Measurements from ENCODE around the gene ROCK2.

Gene ROCK2

GRCh38 chr2:11338580-11338979, 5.9 kb downstream of the ROCK2 start:
- ChIA-PET POLR2A (no interaction called here), CTCF (no interaction called here)
- no peak for DNase-seq (ENCODE audit: extremely low spot score)
- TF ChIP-seq FOXA1 (IDR thresholded peaks at IDR 0.05) (no peak), ZNF384 (IDR thresholded peaks at IDR 0.05) (no peak), NFRKB (IDR thresholded peaks at IDR 0.05) (no peak), PKNOX1 (IDR thresholded peaks at IDR 0.05) (no peak), TARDBP (IDR thresholded peaks at IDR 0.05) (no peak), ELF4 (IDR thresholded peaks at IDR 0.05) (no peak), SUZ12 (IDR thresholded peaks at IDR 0.05) (no peak), ARNT (IDR thresholded peaks at IDR 0.05) (no peak)

- TF ChIP-seq L3MBTL2 (conservative IDR thresholded peaks at IDR 0.05) (no peak), FOXK2 (IDR thresholded peaks at IDR 0.05) (no peak), ARNT (IDR thresholded peaks at IDR 0.05) (no peak), PKNOX1 (IDR thresholded peaks at IDR 0.05) (no peak), BHLHE40 (IDR thresholded peaks at IDR 0.05; ENCODE audit: borderline replicate concordance) (no peak), LEF1 (IDR thresholded peaks at IDR 0.05; ENCODE audit: borderline replicate concordance) (no peak), CTBP1 (IDR thresholded peaks at IDR 0.05; ENCODE audit: borderline replicate concordance) (no peak), SUZ12 (IDR thresholded peaks at IDR 0.05) (no peak), HDGF (IDR thresholded peaks at IDR 0.05; ENCODE audit: borderline replicate concordance) (no peak), NFRKB (IDR thresholded peaks at IDR 0.05) (no peak), FOXA1 (IDR thresholded peaks at IDR 0.05) (no peak), TARDBP (IDR thresholded peaks at IDR 0.05) (no peak), ZNF384 (IDR thresholded peaks at IDR 0.05) (no peak), FOXM1 (IDR thresholded peaks at IDR 0.05; ENCODE audit: borderline replicate concordance) (no peak), ELF4 (IDR thresholded peaks at IDR 0.05) (no peak), SP1 (IDR thresholded peaks at IDR 0.05) (no peak)
- ChIA-PET POLR2A (no interaction called here), CTCF (no interaction called here)
- DNase-seq (ENCODE audit: extremely low spot score), result no peak
Measured at GRCh38 chr2:11337909-11338308, 6.5 kb downstream of the ROCK2 start.

GRCh38 chr2:11336189-11336588, 8.2 kb downstream of the ROCK2 start:
- POLR2A ChIA-PET, result no interaction called here
- DNase-seq (ENCODE audit: extremely low spot score), result no peak
- TF ChIP-seq ELF4 (IDR thresholded peaks at IDR 0.05) (no peak), NFRKB (IDR thresholded peaks at IDR 0.05) (no peak), SUZ12 (IDR thresholded peaks at IDR 0.05) (no peak), ZNF384 (IDR thresholded peaks at IDR 0.05) (no peak), L3MBTL2 (conservative IDR thresholded peaks at IDR 0.05) (no peak), TARDBP (IDR thresholded peaks at IDR 0.05) (no peak), ARNT (IDR thresholded peaks at IDR 0.05) (no peak), LEF1 (IDR thresholded peaks at IDR 0.05; ENCODE audit: borderline replicate concordance) (no peak), FOXK2 (IDR thresholded peaks at IDR 0.05) (no peak), PKNOX1 (IDR thresholded peaks at IDR 0.05) (no peak), BHLHE40 (IDR thresholded peaks at IDR 0.05; ENCODE audit: borderline replicate concordance) (no peak), SP1 (IDR thresholded peaks at IDR 0.05) (no peak), CTBP1 (IDR thresholded peaks at IDR 0.05; ENCODE audit: borderline replicate concordance) (no peak), FOXA1 (IDR thresholded peaks at IDR 0.05) (no peak), HDGF (IDR thresholded peaks at IDR 0.05; ENCODE audit: borderline replicate concordance) (no peak)
- CTCF ChIA-PET, result no interaction called here

- TF ChIP-seq FOXK2 (IDR thresholded peaks at IDR 0.05), result no peak
- TF ChIP-seq SP1 (IDR thresholded peaks at IDR 0.05), result no peak
- TF ChIP-seq L3MBTL2 (conservative IDR thresholded peaks at IDR 0.05), result no peak
- TF ChIP-seq SUZ12 (IDR thresholded peaks at IDR 0.05), result no peak
- TF ChIP-seq NFRKB (IDR thresholded peaks at IDR 0.05), result no peak
- no peak for TF ChIP-seq CTBP1 (IDR thresholded peaks at IDR 0.05; ENCODE audit: borderline replicate concordance)
- no peak for TF ChIP-seq ZNF384 (IDR thresholded peaks at IDR 0.05)
- TF ChIP-seq ARNT (IDR thresholded peaks at IDR 0.05), result no peak
- ChIA-PET CTCF (no interaction called here), POLR2A (no interaction called here)
- no peak for DNase-seq (ENCODE audit: extremely low spot score)
Measured at GRCh38 chr2:11333427-11334183, 10.8 kb downstream of the ROCK2 start.

- ChIA-PET CTCF (no interaction called here), POLR2A (no interaction called here)
- no peak for DNase-seq (ENCODE audit: extremely low spot score)
- TF ChIP-seq SP1 (IDR thresholded peaks at IDR 0.05) (no peak), ZNF384 (IDR thresholded peaks at IDR 0.05) (no peak), FOXA1 (IDR thresholded peaks at IDR 0.05) (no peak), ELF4 (IDR thresholded peaks at IDR 0.05) (no peak), LEF1 (IDR thresholded peaks at IDR 0.05; ENCODE audit: borderline replicate concordance) (no peak), SUZ12 (IDR thresholded peaks at IDR 0.05) (no peak), ARNT (IDR thresholded peaks at IDR 0.05) (no peak), FOXM1 (IDR thresholded peaks at IDR 0.05; ENCODE audit: borderline replicate concordance) (no peak), TARDBP (IDR thresholded peaks at IDR 0.05) (no peak), CTBP1 (IDR thresholded peaks at IDR 0.05; ENCODE audit: borderline replicate concordance) (no peak), FOXK2 (IDR thresholded peaks at IDR 0.05) (no peak), PKNOX1 (IDR thresholded peaks at IDR 0.05) (no peak), NFRKB (IDR thresholded peaks at IDR 0.05) (no peak), L3MBTL2 (conservative IDR thresholded peaks at IDR 0.05) (no peak), BHLHE40 (IDR thresholded peaks at IDR 0.05; ENCODE audit: borderline replicate concordance) (no peak), HDGF (IDR thresholded peaks at IDR 0.05; ENCODE audit: borderline replicate concordance) (no peak)
Measured at GRCh38 chr2:11332596-11332995, 11.8 kb downstream of the ROCK2 start.

Data from HEK293T (cell line).